MM.1S (cell line): ENCODE results near the gene ZBTB22.
"Not testable (repeated sequence)": the region's sequence is repeated elsewhere in the genome, so short reads cannot be mapped to it uniquely, and the experiment has no call there.

Source experiments
- CTCF ChIP-seq: fragments of 300-600 bp; sonication (generic); IDR thresholded peaks from 2 replicates; pipeline ENCODE4 v1.5.1; 2016; ENCODE audit warnings: antibody characterized with exemption, low read length, mixed read lengths
- EZH2 ChIP-seq: fragments of 300-600 bp; sonication (generic); optimal IDR thresholded peaks from 2 replicates; pipeline ENCODE3; 2017; ENCODE audit warnings: low read depth, mild to moderate bottlenecking, antibody characterized with exemption, low read length, mixed read lengths
- EZH2phosphoT487 ChIP-seq: fragments of 300-600 bp; sonication (generic); IDR thresholded peaks from 2 replicates; pipeline ENCODE4 v1.6.1; 2018; ENCODE audit warnings: antibody characterized with exemption, low read length

- TF ChIP-seq EZH2, CTCF, EZH2phosphoT487: not testable (repeated sequence)
Measured at GRCh38 chr6:33285214-33285613, 32.3 kb downstream of the ZBTB22 start.
